ENCODE data around the gene IL10. TPM values are rescaled to one million over a fixed set of nuclear protein-coding genes. Genes with fewer than 3 reads are reported as not detected.

IL10 gene
- polyA plus RNA-seq, 1 donor (not counting 4 experiments of a cell fraction or from before 2014, with no cell fraction given) = not detected

- dilution Hi-C loops (cut with MboI; ENCODE audit: extremely low pct_ligation_motif_present, low sequenced_read_pairs) = no loop called here
- Histone ChIP-seq H3K9ac (ENCODE audit: control insufficient read depth, extremely low read depth, insufficient read depth, low read length) (no peak overlapping the region), H3K27ac (ENCODE audit: control insufficient read depth, insufficient read depth, low read length) (no peak overlapping the region)
Measured at GRCh38 chr1:206796116-206796515, 23.8 kb upstream of the IL10 start.

GRCh38 chr1:206794294-206794908 lies 22.1 kb upstream of the IL10 start:
- H3K9me3 ChIP-seq (ENCODE audit: control insufficient read depth, low read depth, low read length) = no peaks in the 10 kb centered on the region
- DNase-seq (ENCODE audit: low read depth, low spot score) (no peak), FAIRE-seq (no peak)
- H3K79me2 ChIP-seq (ENCODE audit: control insufficient read depth, insufficient read depth, low read length) = no peaks in the 10 kb centered on the region
- no peaks in the 10 kb centered on the region for H3K27me3 ChIP-seq (ENCODE audit: control insufficient read depth, extremely low read depth, insufficient read depth, low read length)
- no peaks in the 10 kb centered on the region for H3K9me1 ChIP-seq (ENCODE audit: control insufficient read depth, extremely low read depth, insufficient read depth, low read length)
- H3K27ac ChIP-seq (ENCODE audit: control insufficient read depth, insufficient read depth, low read length) = no peak overlapping the region
- no peaks in the 10 kb centered on the region for H3K36me3 ChIP-seq (ENCODE audit: control insufficient read depth in 2 of 2, extremely low read depth in 1 of 2, insufficient read depth in 2 of 2, low read length in 2 of 2)
- H3K4me1 ChIP-seq (ENCODE audit: control insufficient read depth, extremely low read depth, insufficient read depth, low read length) = peaks cover 3% of the 10 kb centered on the region
- H3K9ac ChIP-seq (ENCODE audit: control insufficient read depth, extremely low read depth, insufficient read depth, low read length) = no peak overlapping the region
- TF ChIP-seq EZH2 (IDR thresholded peaks at IDR 0.05; ENCODE audit: low read length) = no peak
- no peaks in the 10 kb centered on the region for H4K20me1 ChIP-seq (ENCODE audit: control insufficient read depth, extremely low read depth, insufficient read depth, low read length)
- H3K4me2 ChIP-seq (ENCODE audit: control insufficient read depth, extremely low read depth, insufficient read depth, low read depth, low read length) = no peak overlapping the region
- no peak overlapping the region for H2AFZ ChIP-seq (ENCODE audit: control insufficient read depth, low read length)
- no peak overlapping the region for H3K4me3 ChIP-seq (ENCODE audit: control insufficient read depth in 2 of 3, extremely low read depth in 1 of 3, insufficient read depth in 2 of 3, low read depth in 1 of 3, low read length in 3 of 3)
- dilution Hi-C loops (cut with MboI; ENCODE audit: extremely low pct_ligation_motif_present, low sequenced_read_pairs) = no loop called here

More at GRCh38 chr1:206796116-206796515, 23.8 kb upstream of the IL10 start:
- Histone ChIP-seq H3K4me1 (ENCODE audit: control insufficient read depth, extremely low read depth, insufficient read depth, low read length) (peaks cover 12% of the 10 kb centered on the region), H3K27me3 (ENCODE audit: control insufficient read depth, extremely low read depth, insufficient read depth, low read length) (no peaks in the 10 kb centered on the region), H2AFZ (ENCODE audit: control insufficient read depth, low read length) (no peak overlapping the region), H3K79me2 (ENCODE audit: control insufficient read depth, insufficient read depth, low read length) (no peaks in the 10 kb centered on the region), H3K9me1 (ENCODE audit: control insufficient read depth, extremely low read depth, insufficient read depth, low read length) (no peaks in the 10 kb centered on the region), H3K4me3 (ENCODE audit: control insufficient read depth in 2 of 3, extremely low read depth in 1 of 3, insufficient read depth in 2 of 3, low read depth in 1 of 3, low read length in 3 of 3) (no peak overlapping the region), H3K9me3 (ENCODE audit: control insufficient read depth, low read depth, low read length) (no peaks in the 10 kb centered on the region), H4K20me1 (ENCODE audit: control insufficient read depth, extremely low read depth, insufficient read depth, low read length) (no peaks in the 10 kb centered on the region), H3K4me2 (ENCODE audit: control insufficient read depth, extremely low read depth, insufficient read depth, low read depth, low read length) (no peak overlapping the region), H3K36me3 (ENCODE audit: control insufficient read depth in 2 of 2, extremely low read depth in 1 of 2, insufficient read depth in 2 of 2, low read length in 2 of 2) (no peaks in the 10 kb centered on the region)
- no peak for DNase-seq (ENCODE audit: low read depth, low spot score)
- TF ChIP-seq CTCF (optimal IDR thresholded peaks at IDR 0.05 in 1 of 3, IDR thresholded peaks at IDR 0.05 in 1 of 3, conservative IDR thresholded peaks at IDR 0.05 in 1 of 3; ENCODE audit: extremely low read depth in 1 of 3, insufficient read depth in 2 of 3, low read length in 3 of 3) (no peak), EZH2 (IDR thresholded peaks at IDR 0.05; ENCODE audit: low read length) (no peak)
- no peak for FAIRE-seq

GRCh38 chr1:206793620-206794019 lies 21.3 kb upstream of the IL10 start:
- Histone ChIP-seq H3K79me2 (ENCODE audit: control insufficient read depth, insufficient read depth, low read length) (no peaks in the 10 kb centered on the region), H3K4me2 (ENCODE audit: control insufficient read depth, extremely low read depth, insufficient read depth, low read depth, low read length) (no peak overlapping the region), H3K4me1 (ENCODE audit: control insufficient read depth, extremely low read depth, insufficient read depth, low read length) (peaks cover 3% of the 10 kb centered on the region), H3K4me3 (ENCODE audit: control insufficient read depth in 2 of 3, extremely low read depth in 1 of 3, insufficient read depth in 2 of 3, low read depth in 1 of 3, low read length in 3 of 3) (no peak overlapping the region), H2AFZ (ENCODE audit: control insufficient read depth, low read length) (no peak overlapping the region), H3K9me3 (ENCODE audit: control insufficient read depth, low read depth, low read length) (no peaks in the 10 kb centered on the region), H3K9me1 (ENCODE audit: control insufficient read depth, extremely low read depth, insufficient read depth, low read length) (no peaks in the 10 kb centered on the region), H4K20me1 (ENCODE audit: control insufficient read depth, extremely low read depth, insufficient read depth, low read length) (no peaks in the 10 kb centered on the region), H3K27me3 (ENCODE audit: control insufficient read depth, extremely low read depth, insufficient read depth, low read length) (no peaks in the 10 kb centered on the region), H3K27ac (ENCODE audit: control insufficient read depth, insufficient read depth, low read length) (no peak overlapping the region), H3K9ac (ENCODE audit: control insufficient read depth, extremely low read depth, insufficient read depth, low read length) (no peak overlapping the region), H3K36me3 (ENCODE audit: control insufficient read depth in 2 of 2, extremely low read depth in 1 of 2, insufficient read depth in 2 of 2, low read length in 2 of 2) (no peaks in the 10 kb centered on the region)
- dilution Hi-C loops (cut with MboI; ENCODE audit: extremely low pct_ligation_motif_present, low sequenced_read_pairs) = no loop called here
- FAIRE-seq = no peak
- no peak for DNase-seq (ENCODE audit: low read depth, low spot score)
- TF ChIP-seq CTCF (optimal IDR thresholded peaks at IDR 0.05 in 1 of 3, IDR thresholded peaks at IDR 0.05 in 1 of 3, conservative IDR thresholded peaks at IDR 0.05 in 1 of 3; ENCODE audit: extremely low read depth in 1 of 3, insufficient read depth in 2 of 3, low read length in 3 of 3) (no peak), EZH2 (IDR thresholded peaks at IDR 0.05; ENCODE audit: low read length) (no peak)

Data from keratinocyte (primary cell).